Eye (tissue), 1 donor: ENCODE measurements around the gene ZBTB5.
"Not testable (repeated sequence)": the region's sequence is repeated elsewhere in the genome, so short reads cannot be mapped to it uniquely, and the experiment has no call there.

ENCODE experiments used
- DNase-seq: peaks from one replicate; pipeline ENCODE4 v3.0.0-alpha.2; 2015

The ZBTB5 gene

GRCh38 chr9:37449862-37450632 is 15.2 kb downstream of the ZBTB5 start:
- DNase-seq = peak; percentile 69

GRCh38 chr9:37447111-37447510 is 18.1 kb downstream of the ZBTB5 start:
- DNase-seq = no peak

- no peak for DNase-seq
Measured at GRCh38 chr9:37446401-37446800, 18.8 kb downstream of the ZBTB5 start.

GRCh38 chr9:37445832-37446231 is 19.4 kb downstream of the ZBTB5 start:
- DNase-seq = no peak

- no peak for DNase-seq
Measured at GRCh38 chr9:37444890-37445289, 20.4 kb downstream of the ZBTB5 start.

- no peak for DNase-seq
Measured at GRCh38 chr9:37443566-37443965, 21.7 kb downstream of the ZBTB5 start.

GRCh38 chr9:37442556-37442955 is 22.7 kb downstream of the ZBTB5 start:
- DNase-seq = no peak

- DNase-seq = no peak
Measured at GRCh38 chr9:37441776-37442370, 23.4 kb downstream of the ZBTB5 start.

- DNase-seq = no peak
Measured at GRCh38 chr9:37438359-37438758, 26.9 kb downstream of the ZBTB5 start.

- no peak for DNase-seq
Measured at GRCh38 chr9:37437621-37438020, 27.6 kb downstream of the ZBTB5 start.

- no peak for DNase-seq
Measured at GRCh38 chr9:37437010-37437409, 28.2 kb downstream of the ZBTB5 start.

GRCh38 chr9:37436540-37436939 is 28.7 kb downstream of the ZBTB5 start:
- DNase-seq = no peak

- peak; percentile 76 for DNase-seq
Measured at GRCh38 chr9:37433867-37434371, 31.3 kb downstream of the ZBTB5 start.

- no peak for DNase-seq
Measured at GRCh38 chr9:37432020-37432419, 33.2 kb downstream of the ZBTB5 start.

- DNase-seq = peak; percentile 60
Measured at GRCh38 chr9:37430841-37431597, 34.2 kb downstream of the ZBTB5 start.

GRCh38 chr9:37429441-37430285 is 35.6 kb downstream of the ZBTB5 start:
- DNase-seq = no peak

GRCh38 chr9:37428345-37428744 is 36.9 kb downstream of the ZBTB5 start:
- DNase-seq = no peak

- DNase-seq = no peak
Measured at GRCh38 chr9:37426846-37427245, 38.4 kb downstream of the ZBTB5 start.

GRCh38 chr9:37426431-37426830 is 38.8 kb downstream of the ZBTB5 start:
- not testable (repeated sequence) for DNase-seq

- DNase-seq = no peak
Measured at GRCh38 chr9:37425298-37425752, 39.9 kb downstream of the ZBTB5 start.

GRCh38 chr9:37424686-37425297 is 40.5 kb downstream of the ZBTB5 start:
- no peak for DNase-seq

GRCh38 chr9:37424204-37424685 is 41.0 kb downstream of the ZBTB5 start:
- no peak for DNase-seq
